GM12878 (cell line): ENCODE measurements around the gene NRG2.

Experiments used
- SP1 ChIP-seq: IDR thresholded peaks from one replicate; pipeline ENCODE4 v1.6.1; 2011; ENCODE audit warnings: low read depth, low read length
- TF ChIP-seq, protein P1 (sequence below), 3 experiments: IDR thresholded peaks in 2 of 3; conservative IDR thresholded peaks in 1 of 3; 2 replicates each; pipeline ENCODE4 v1.5.1; 2011; ENCODE audit warnings: low read depth in 3 of 3, low read length in 3 of 3, mild to moderate bottlenecking in 3 of 3, control low read depth in 2 of 3, moderate library complexity in 2 of 3, inconsistent platforms in 1 of 3, mixed read lengths in 1 of 3; ENCODE audit not compliant: control insufficient read depth in 2 of 3, insufficient read depth in 1 of 3; ENCODE audit errors: extremely low read depth in 1 of 3

DNA sequence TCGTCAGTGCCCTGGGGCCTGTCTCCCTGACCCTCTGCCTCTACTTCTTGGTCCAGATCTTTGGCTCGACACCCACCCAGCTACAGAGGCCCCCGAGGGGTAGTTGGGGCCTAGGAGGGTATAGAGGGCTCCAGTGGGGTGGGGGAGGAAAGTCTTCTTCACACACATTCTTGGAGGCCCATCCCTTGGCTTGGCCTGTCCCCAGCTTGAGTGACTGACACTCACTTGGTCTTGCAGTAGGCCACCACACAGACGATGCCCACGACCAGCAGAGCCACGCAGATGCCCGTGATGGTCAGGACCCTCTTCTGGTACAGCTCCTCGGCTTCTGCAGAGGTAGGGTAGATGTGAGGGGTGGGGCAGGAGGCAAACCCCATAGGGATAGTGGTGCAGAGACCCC is 187.6 kb downstream of the NRG2 start:
- TF ChIP-seq, protein P1, sequence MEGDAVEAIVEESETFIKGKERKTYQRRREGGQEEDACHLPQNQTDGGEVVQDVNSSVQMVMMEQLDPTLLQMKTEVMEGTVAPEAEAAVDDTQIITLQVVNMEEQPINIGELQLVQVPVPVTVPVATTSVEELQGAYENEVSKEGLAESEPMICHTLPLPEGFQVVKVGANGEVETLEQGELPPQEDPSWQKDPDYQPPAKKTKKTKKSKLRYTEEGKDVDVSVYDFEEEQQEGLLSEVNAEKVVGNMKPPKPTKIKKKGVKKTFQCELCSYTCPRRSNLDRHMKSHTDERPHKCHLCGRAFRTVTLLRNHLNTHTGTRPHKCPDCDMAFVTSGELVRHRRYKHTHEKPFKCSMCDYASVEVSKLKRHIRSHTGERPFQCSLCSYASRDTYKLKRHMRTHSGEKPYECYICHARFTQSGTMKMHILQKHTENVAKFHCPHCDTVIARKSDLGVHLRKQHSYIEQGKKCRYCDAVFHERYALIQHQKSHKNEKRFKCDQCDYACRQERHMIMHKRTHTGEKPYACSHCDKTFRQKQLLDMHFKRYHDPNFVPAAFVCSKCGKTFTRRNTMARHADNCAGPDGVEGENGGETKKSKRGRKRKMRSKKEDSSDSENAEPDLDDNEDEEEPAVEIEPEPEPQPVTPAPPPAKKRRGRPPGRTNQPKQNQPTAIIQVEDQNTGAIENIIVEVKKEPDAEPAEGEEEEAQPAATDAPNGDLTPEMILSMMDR (IDR thresholded peaks at IDR 0.05 in 2 of 3, conservative IDR thresholded peaks at IDR 0.05 in 1 of 3; ENCODE audit: control insufficient read depth in 2 of 3, extremely low read depth in 1 of 3, insufficient read depth in 1 of 3, low read depth in 3 of 3, low read length in 3 of 3), result no peak
- TF ChIP-seq SP1, result no peak
